Aorta (tissue), 5 donors: ENCODE results near the gene CTTNBP2. TPM values are rescaled to one million over a fixed set of nuclear protein-coding genes. Genes with fewer than 3 reads are reported as not detected.
A peak's percentile ranks its signal among the peaks of the same experiment; 100 is the strongest.

Experiments
- ATAC-seq: fragments of 200-7000 bp; cut with Tn5 transposase; one replicate; pipeline ENCODE4 v1.9.1; 2022; ENCODE audit warnings: moderate library complexity; ENCODE audit not compliant: low FRiP score
- DNase-seq, 2 donors: peaks; one replicate each; pipeline ENCODE4 v3.0.0-alpha.2; 2020
- H3K27ac ChIP-seq, 2 donors: one replicate each; pipeline ENCODE4 v1.5.1; 2013; ENCODE audit warnings: low read length in 2 of 2, mild to moderate bottlenecking in 2 of 2, moderate library complexity in 2 of 2, control low read depth in 1 of 2, inconsistent platforms in 1 of 2, low read depth in 1 of 2
- H3K27me3 ChIP-seq, 2 donors: one replicate each; pipeline ENCODE4 v1.6.1; 2013; ENCODE audit warnings: control low read depth in 1 of 2, low read length in 1 of 2, mild to moderate bottlenecking in 1 of 2, moderate library complexity in 1 of 2; ENCODE audit not compliant: insufficient read depth in 2 of 2, control insufficient read depth in 1 of 2
- H3K36me3 ChIP-seq, 2 donors: one replicate each; pipeline ENCODE4 v1.6.1; 2013; ENCODE audit warnings: control low read depth in 1 of 2, low read length in 1 of 2, mild to moderate bottlenecking in 1 of 2; ENCODE audit not compliant: insufficient read depth in 2 of 2, control insufficient read depth in 1 of 2
- H3K4me1 ChIP-seq, 2 donors: one replicate each; pipeline ENCODE4 v1.6.1; 2013; ENCODE audit warnings: low read length in 2 of 2, control low read depth in 1 of 2, mild to moderate bottlenecking in 1 of 2, moderate library complexity in 1 of 2; ENCODE audit not compliant: insufficient read depth in 2 of 2, control insufficient read depth in 1 of 2
- H3K4me3 ChIP-seq, 2 donors: one replicate each; pipeline ENCODE4 v1.5.1; 2013; ENCODE audit warnings: low read length in 2 of 2, control low read depth in 1 of 2, mild to moderate bottlenecking in 1 of 2
- H3K9me3 ChIP-seq: one replicate; pipeline ENCODE4 v1.6.1; 2013; ENCODE audit warnings: mild to moderate bottlenecking, low read length; ENCODE audit not compliant: control insufficient read depth
- WGBS, 2 donors: extraction: QIAGEN DNeasy Blood & Tissue Kit; methylation state at CpG; one replicate each; pipeline ENCODE4 v1.1.7; 2013; 5-methylcytosine and 5-hydroxymethylcytosine counted together
- intact Hi-C, 2 donors: fragments of 100-400 bp; cut with DNase I; formaldehyde crosslinking; loops; one replicate each; pipeline versions ENCODE4 v1.14.2 to v1.15.0; 2022
- long read RNA-seq, 2 donors: library from polyadenylated mRNA; unstranded; transcript quantifications; one replicate each; pipeline ENCODE4 v2.0.0, GENCODE V29; 2020 to 2021
- polyA plus RNA-seq, 2 donors: library from polyadenylated mRNA; stranded (reverse); fragments of 200-250 nt; gene quantifications; one replicate each; pipeline ENCODE4 v1.2.3, GENCODE V29; 2013
- total RNA-seq, 2 donors: library from RNA; stranded (reverse); fragmentation: NEBNext Ultra II Directional; extraction: Animal tissue kit (Norgen Biotek cat#: 25700); gene quantifications; one replicate each; pipeline ENCODE4 v1.2.1, GENCODE V29; 2021
- donor health status: healthy with polysubstance abuse.
- donor health status: Bipolar disorder and iron deficiency.
- donor health status: DM: no; HTN: no; CAD: no.
- donor health status: DM: no; HTN: no; CAD: no.
- donor health status: DM: yes; HTN: yes; CAD: no.

CTTNBP2 gene
- total RNA-seq (10 to 100 TPM; 15.9 to 29.6 TPM), polyA plus RNA-seq (1 to 10 TPM; 1.2 to 1.4 TPM)
- long read RNA-seq, donor 1, partial matches to known transcripts: 6 of 11 reads
- long read RNA-seq, donor 1, other reads (novel, unspliced or antisense): 5 of 11 reads
- long read RNA-seq, donor 2, partial matches to known transcripts: 3 of 8 reads
- long read RNA-seq, donor 2, other reads (novel, unspliced or antisense): 5 of 8 reads

- DNase-seq: peak; percentile 67 to 89
- H3K27ac ChIP-seq: no peak within 1 kb of the TSS
Observed at GRCh38 chr7:117873310-117874190, at the start of gene CTTNBP2. Gene CTTNBP2, minus strand, starts transcription at chr7:117873441. Its CDS starts 26 bp downstream, at chr7:117873415.

GRCh38 chr7:117916309-117916708 lies 43.1 kb upstream of the CTTNBP2 start:
- DNase-seq (no peak), ATAC-seq (no peak)
- no peaks in the 10 kb centered on the region for H3K27me3 ChIP-seq
- no peaks in the 10 kb centered on the region for H3K9me3 ChIP-seq
- H3K4me1 ChIP-seq: no peaks in the 10 kb centered on the region
- 88 to 90% methylated on average over 2 of the region's 2 CpGs for WGBS, 2 donors
- no peak overlapping the region for H3K4me3 ChIP-seq
- H3K36me3 ChIP-seq: no peaks in the 10 kb centered on the region
- intact Hi-C loops: no loop called here
- H3K27ac ChIP-seq: no peak overlapping the region

More at GRCh38 chr7:117873310-117874190, at the start of gene CTTNBP2:
- Histone ChIP-seq H3K9me3 (no peaks in the 10 kb centered on the region), H3K4me1 (no peaks in the 10 kb centered on the region), H3K4me3 (peak within 1 kb of the TSS; percentile 86 to 97), H3K27me3 (no peaks in the 10 kb centered on the region), H3K36me3 (no peaks in the 10 kb centered on the region)
- WGBS, 2 donors: 2% methylated on average over 63 to 87 of the region's 87 CpGs
- ATAC-seq: peak; percentile 69
- intact Hi-C loops: loop anchor here (5.0 to 10.0 kb wide), 3 partner anchors 89 to 301 kb away; no protein-coding TSS in a partner anchor

GRCh38 chr7:117912421-117912820 lies 39.2 kb upstream of the CTTNBP2 start:
- H3K4me3 ChIP-seq: no peak overlapping the region
- no peaks in the 10 kb centered on the region for H3K36me3 ChIP-seq
- WGBS, 2 donors: 81% methylated on average over 2 of the region's 2 CpGs
- H3K27ac ChIP-seq: no peak overlapping the region
- peaks cover 0 to under 1% of the 10 kb centered on the region in 2 donors for H3K27me3 ChIP-seq
- no peak for DNase-seq
- ATAC-seq: no peak
- intact Hi-C loops: no loop called here
- no peaks in the 10 kb centered on the region for H3K4me1 ChIP-seq
- H3K9me3 ChIP-seq: no peaks in the 10 kb centered on the region

- no peaks in the 10 kb centered on the region for H3K4me1 ChIP-seq
- H3K9me3 ChIP-seq: no peaks in the 10 kb centered on the region
- intact Hi-C loops: no loop called here
- H3K36me3 ChIP-seq: no peaks in the 10 kb centered on the region
- WGBS, 2 donors: 75 to 90% methylated on average over 3 of the region's 3 CpGs
- no peak overlapping the region for H3K4me3 ChIP-seq
- no peak for DNase-seq
- no peak for ATAC-seq
- H3K27me3 ChIP-seq: peaks cover 0 to 1% of the 10 kb centered on the region in 2 donors
- H3K27ac ChIP-seq: no peak overlapping the region
Observed at GRCh38 chr7:117908031-117908795, 35.0 kb upstream of the CTTNBP2 start.

GRCh38 chr7:117907049-117907640 lies 33.9 kb upstream of the CTTNBP2 start:
- H3K9me3 ChIP-seq: no peaks in the 10 kb centered on the region
- ATAC-seq: no peak
- peaks cover 0 to 1% of the 10 kb centered on the region in 2 donors for H3K27me3 ChIP-seq
- no peak overlapping the region for H3K27ac ChIP-seq
- DNase-seq: no peak
- intact Hi-C loops: no loop called here
- 59 to 69% methylated on average over 4 of the region's 4 CpGs for WGBS, 2 donors
- H3K4me1 ChIP-seq: no peaks in the 10 kb centered on the region
- H3K36me3 ChIP-seq: no peaks in the 10 kb centered on the region
- H3K4me3 ChIP-seq: no peak overlapping the region

GRCh38 chr7:117902314-117902889 lies 29.2 kb upstream of the CTTNBP2 start:
- H3K27me3 ChIP-seq: peaks cover 0 to 1% of the 10 kb centered on the region in 2 donors
- no peak overlapping the region for H3K4me3 ChIP-seq
- intact Hi-C loops: no loop called here
- WGBS, 2 donors: 74 to 77% methylated on average over 5 of the region's 5 CpGs
- ATAC-seq (no peak), DNase-seq (no peak)
- H3K27ac ChIP-seq: no peak overlapping the region
- no peaks in the 10 kb centered on the region for H3K4me1 ChIP-seq
- no peaks in the 10 kb centered on the region for H3K9me3 ChIP-seq
- no peaks in the 10 kb centered on the region for H3K36me3 ChIP-seq

- Histone ChIP-seq H3K36me3 (no peaks in the 10 kb centered on the region), H3K9me3 (no peaks in the 10 kb centered on the region), H3K4me3 (no peak overlapping the region), H3K27ac (no peak overlapping the region), H3K4me1 (no peaks in the 10 kb centered on the region), H3K27me3 (no peaks in the 10 kb centered on the region)
- intact Hi-C loops: no loop called here
- ATAC-seq: no peak
- 78 to 81% methylated on average over 5 of the region's 5 CpGs for WGBS, 2 donors
- no peak for DNase-seq
Observed at GRCh38 chr7:117901089-117901797, 28.0 kb upstream of the CTTNBP2 start.

GRCh38 chr7:117896339-117896738 lies 23.1 kb upstream of the CTTNBP2 start:
- no peaks in the 10 kb centered on the region for H3K36me3 ChIP-seq
- intact Hi-C loops: no loop called here
- no peaks in the 10 kb centered on the region for H3K4me1 ChIP-seq
- ATAC-seq (no peak), DNase-seq (no peak)
- H3K9me3 ChIP-seq: peaks cover under 1% of the 10 kb centered on the region
- H3K27ac ChIP-seq: no peak overlapping the region
- no peak overlapping the region for H3K4me3 ChIP-seq
- H3K27me3 ChIP-seq: no peaks in the 10 kb centered on the region
